ENCODE results near the gene CD59.

Gene CD59

DNA sequence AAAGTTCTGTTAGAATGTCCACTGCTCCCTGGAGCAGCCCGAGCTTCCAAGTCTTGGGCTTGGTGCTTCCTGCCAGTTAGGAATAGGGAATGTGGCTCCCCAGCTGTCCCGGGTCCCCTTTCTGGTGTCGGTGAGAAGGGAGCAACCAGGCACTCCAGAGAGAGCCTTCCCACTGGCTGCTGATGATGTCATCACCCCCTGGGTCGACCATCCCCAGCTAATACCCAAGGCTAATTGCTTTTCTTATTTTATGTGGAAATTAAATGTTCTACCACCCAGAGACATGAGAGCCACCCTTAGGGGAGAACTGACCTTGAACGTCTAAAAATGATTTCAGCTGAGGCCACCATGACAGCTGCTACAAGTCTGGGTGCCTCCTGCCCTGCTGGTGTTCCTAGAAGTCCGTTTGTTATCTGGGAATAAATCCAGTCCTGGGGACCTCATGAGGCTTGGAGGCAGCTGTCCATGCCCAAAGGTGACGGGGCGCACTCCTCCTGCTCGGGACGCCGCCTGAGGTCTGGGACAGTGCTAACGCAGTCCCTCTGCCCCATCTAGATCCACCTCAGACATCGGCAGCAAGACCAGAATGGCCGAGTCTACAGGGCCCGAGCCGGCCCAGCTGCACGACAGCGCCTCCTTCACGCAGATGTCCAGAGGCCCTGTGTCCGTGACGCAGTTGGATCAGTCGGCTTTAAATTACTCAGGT, 77.9 kb downstream of the CD59 start:
- DNase-seq (ENCODE audit: insufficient read length) (no peak), FAIRE-seq (peak; percentile 79)
- TF ChIP-seq POLR2A (IDR thresholded peaks at IDR 0.05; ENCODE audit: low read depth, low read length) (no peak), POLR2AphosphoS5 (IDR thresholded peaks at IDR 0.05; ENCODE audit: low read depth, low read length) (no peak)

DNA sequence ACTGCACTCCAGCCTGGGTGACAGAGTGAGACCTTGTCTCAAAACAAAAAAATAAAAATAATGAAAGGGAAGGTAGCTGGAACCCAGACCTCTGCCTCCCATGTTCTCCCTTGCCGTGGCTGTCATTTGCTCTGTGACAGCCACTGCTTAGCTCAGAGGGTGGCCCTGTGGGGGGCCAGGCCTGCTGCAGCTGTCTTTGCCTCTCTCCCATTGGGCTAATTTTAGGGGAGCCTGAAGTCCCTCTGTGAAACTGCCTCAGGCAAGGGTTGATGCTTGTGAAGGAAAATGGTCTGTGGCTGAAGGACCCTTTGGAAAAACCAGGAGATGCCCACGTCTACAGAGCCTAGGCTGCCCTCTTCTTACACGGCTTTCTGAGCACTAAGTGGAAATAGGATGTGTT, 78.5 kb downstream of the CD59 start:
- DNase-seq (ENCODE audit: insufficient read length) (no peak), FAIRE-seq (peak; percentile 70)
- TF ChIP-seq POLR2A (IDR thresholded peaks at IDR 0.05; ENCODE audit: low read depth, low read length) = no peak
- TF ChIP-seq TAF1 (IDR thresholded peaks at IDR 0.05; ENCODE audit: borderline replicate concordance, low read depth, low read length) = no peak
- TF ChIP-seq POLR2AphosphoS5 (IDR thresholded peaks at IDR 0.05; ENCODE audit: low read depth, low read length) = no peak

DNA sequence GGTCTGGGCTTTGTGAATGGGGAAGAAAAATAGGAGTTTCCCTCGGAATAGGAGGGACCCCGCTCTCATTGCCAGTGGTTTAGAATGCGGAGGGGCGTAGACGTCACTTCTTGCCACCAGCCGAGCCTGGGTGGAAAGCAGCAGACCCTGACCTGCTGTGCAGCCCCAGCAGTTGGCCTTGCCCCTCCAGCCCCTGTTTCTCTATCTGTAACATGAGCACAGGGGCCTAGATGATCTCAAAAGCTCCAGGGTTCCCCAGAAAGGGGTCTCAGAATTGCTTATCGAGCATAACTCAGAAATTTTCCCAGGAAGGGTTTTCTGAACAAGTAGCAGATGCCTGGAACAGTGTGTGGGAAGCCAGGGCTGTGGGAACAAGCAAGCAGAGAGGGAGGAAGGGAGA, 79.5 kb downstream of the CD59 start:
- no peak for FAIRE-seq

DNA sequence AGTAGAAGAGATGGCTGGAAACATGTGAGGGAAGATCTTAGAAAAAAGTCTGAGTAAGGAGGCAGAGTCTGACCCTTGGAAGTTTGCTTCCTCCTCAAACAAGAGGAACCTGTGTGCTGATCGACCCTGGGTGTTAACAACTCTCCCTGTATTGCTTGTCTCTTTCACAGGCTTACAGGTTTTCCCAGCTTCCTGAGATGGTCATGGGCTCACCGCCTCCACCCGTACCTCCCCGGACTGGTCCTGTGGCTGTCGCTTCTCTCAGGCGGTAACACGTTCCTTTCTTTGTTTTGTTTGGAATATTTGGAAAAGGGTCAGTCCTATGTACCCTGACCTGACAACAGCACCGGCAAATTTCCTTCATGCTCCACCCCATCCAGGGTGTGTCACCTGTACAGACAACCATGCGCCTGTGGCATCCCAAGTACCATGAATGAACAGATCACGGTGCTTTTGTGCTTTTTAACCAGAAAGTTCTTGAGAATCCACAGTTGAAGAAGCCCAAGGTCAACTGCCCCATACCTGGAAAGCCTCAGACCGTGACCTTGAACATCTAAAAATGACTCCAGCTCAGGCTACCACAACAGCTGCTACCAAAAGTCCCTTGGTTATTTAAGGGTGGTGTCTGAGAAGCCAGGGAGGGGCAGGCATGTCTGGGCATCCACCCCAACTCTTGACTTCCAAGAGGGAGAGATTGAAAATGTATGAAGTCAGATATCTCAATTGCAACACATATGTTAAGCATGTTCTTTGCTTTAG, 80.2 kb downstream of the CD59 start:
- DNase-seq (ENCODE audit: insufficient read length) (no peak), FAIRE-seq (peak; percentile 90)
- TF ChIP-seq POLR2AphosphoS5 (IDR thresholded peaks at IDR 0.05; ENCODE audit: low read depth, low read length) (no peak), TAF1 (IDR thresholded peaks at IDR 0.05; ENCODE audit: borderline replicate concordance, low read depth, low read length) (no peak), POLR2A (IDR thresholded peaks at IDR 0.05; ENCODE audit: low read depth, low read length) (no peak)

More for the DNA sequence above, 79.5 kb downstream of the CD59 start:
- no peak for DNase-seq (ENCODE audit: insufficient read length)
- TF ChIP-seq TAF1 (IDR thresholded peaks at IDR 0.05; ENCODE audit: borderline replicate concordance, low read depth, low read length) (no peak), POLR2A (IDR thresholded peaks at IDR 0.05; ENCODE audit: low read depth, low read length) (no peak), POLR2AphosphoS5 (IDR thresholded peaks at IDR 0.05; ENCODE audit: low read depth, low read length) (no peak)

DNA sequence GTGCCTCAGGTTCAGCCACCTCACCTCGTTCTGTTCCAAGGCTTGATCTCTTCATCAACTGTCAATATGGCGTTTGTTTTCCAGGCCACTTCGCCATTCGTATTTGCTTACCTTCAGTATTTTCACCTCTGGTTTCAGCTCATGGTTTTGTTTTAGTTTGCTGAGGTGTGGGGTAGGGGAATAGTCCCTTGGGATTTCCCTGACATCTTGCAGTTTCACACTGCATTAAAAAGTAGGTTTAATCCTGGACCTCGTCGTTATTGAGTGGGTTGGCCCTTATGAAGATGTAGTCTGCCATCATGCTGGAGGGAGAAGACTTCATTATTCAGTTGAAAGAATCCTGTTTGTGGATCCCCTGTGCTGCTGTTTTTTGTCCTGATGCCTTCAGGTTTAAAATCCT, 81.6 kb downstream of the CD59 start:
- no peak for TF ChIP-seq POLR2AphosphoS5 (IDR thresholded peaks at IDR 0.05; ENCODE audit: low read depth, low read length)
- TF ChIP-seq TAF1 (IDR thresholded peaks at IDR 0.05; ENCODE audit: borderline replicate concordance, low read depth, low read length) = no peak
- TF ChIP-seq POLR2A (IDR thresholded peaks at IDR 0.05; ENCODE audit: low read depth, low read length) = no peak
- peak; percentile 36 for FAIRE-seq
- DNase-seq (ENCODE audit: insufficient read length) = no peak
